Colonic mucosa (tissue), 4 donors: ENCODE measurements around the gene RNASE9. TPM values are rescaled to one million over a fixed set of nuclear protein-coding genes. Genes with fewer than 3 reads are reported as not detected.
"Not testable (repeated sequence)": the region's sequence is repeated elsewhere in the genome, so short reads cannot be mapped to it uniquely, and the experiment has no call there.

Experiments
- DNase-seq: peaks from one replicate; pipeline ENCODE4 v3.0.0-alpha.2; 2020
- H3K27ac ChIP-seq: fragments of 200-600 bp; one replicate; pipeline ENCODE4 v1.8.0; 2021
- H3K27me3 ChIP-seq: fragments of 200-600 bp; one replicate; pipeline ENCODE4 v1.8.0; 2021
- H3K36me3 ChIP-seq: fragments of 200-600 bp; one replicate; pipeline ENCODE4 v1.8.0; 2021
- H3K4me1 ChIP-seq: fragments of 200-600 bp; one replicate; pipeline ENCODE4 v1.8.0; 2021; ENCODE audit warnings: mild to moderate bottlenecking
- H3K4me3 ChIP-seq: fragments of 200-600 bp; one replicate; pipeline ENCODE4 v1.8.0; 2021
- H3K9ac ChIP-seq, 2 donors: one replicate each; pipeline ENCODE4 v1.7.0; 2013; ENCODE audit warnings: control low read depth in 2 of 2, low read depth in 2 of 2, low read length in 2 of 2
- H3K9me3 ChIP-seq: fragments of 200-600 bp; one replicate; pipeline ENCODE4 v1.8.0; 2021
- CTCF ChIP-seq: fragments of 200-600 bp; IDR thresholded peaks from one replicate; pipeline ENCODE4 v1.8.0; 2022; ENCODE audit warnings: antibody characterized with exemption, mild to moderate bottlenecking
- intact Hi-C: fragments of 100-400 bp; cut with DNase I; formaldehyde crosslinking; loops from one replicate; pipeline ENCODE4 v1.14.1; 2022
- total RNA-seq, 2 donors: library from RNA; stranded (reverse); fragmentation: NEBNext Ultra II Directional in 1 of 2; extraction: Animal tissue kit (Norgen Biotek cat#: 25700) in 1 of 2; gene quantifications; one replicate each; pipeline ENCODE4 v1.2.1, GENCODE V29; 2021
- donor health status: healthy.
- donor health status: DM: no; HTN: no; CAD: no.
- donor health status: DM: no; HTN: no; CAD: no.

The RNASE9 gene
- total RNA-seq, 2 donors from 2014 or later: not detected

GRCh38 chr14:20569066-20569465 lies 8.2 kb upstream of the RNASE9 start:
- Histone ChIP-seq H3K9me3 (no peaks in the 10 kb centered on the region), H3K9ac (no peak overlapping the region), H3K27me3 (no peaks in the 10 kb centered on the region), H3K4me1 (no peaks in the 10 kb centered on the region), H3K4me3 (no peak overlapping the region), H3K36me3 (no peaks in the 10 kb centered on the region), H3K27ac (no peak overlapping the region)
- intact Hi-C loops: no loop called here
- no peak for TF ChIP-seq CTCF
- no peak for DNase-seq

GRCh38 chr14:20568393-20568792 lies 7.5 kb upstream of the RNASE9 start:
- H3K9ac ChIP-seq: no peak overlapping the region
- no peak overlapping the region for H3K4me3 ChIP-seq
- no peaks in the 10 kb centered on the region for H3K4me1 ChIP-seq
- intact Hi-C loops: no loop called here
- no peaks in the 10 kb centered on the region for H3K27me3 ChIP-seq
- no peaks in the 10 kb centered on the region for H3K9me3 ChIP-seq
- H3K27ac ChIP-seq: no peak overlapping the region
- no peak for DNase-seq
- H3K36me3 ChIP-seq: no peaks in the 10 kb centered on the region
- TF ChIP-seq CTCF: no peak

GRCh38 chr14:20567199-20567598 lies 6.4 kb upstream of the RNASE9 start:
- intact Hi-C loops, DNase-seq, H3K9ac ChIP-seq, H3K4me3 ChIP-seq, H3K9me3 ChIP-seq, H3K27ac ChIP-seq, H3K36me3 ChIP-seq, H3K27me3 ChIP-seq, H3K4me1 ChIP-seq: not testable (repeated sequence)

GRCh38 chr14:20564501-20564997 lies 3.7 kb upstream of the RNASE9 start:
- Histone ChIP-seq H3K4me1 (no peaks in the 10 kb centered on the region), H3K27me3 (no peaks in the 10 kb centered on the region), H3K9me3 (no peaks in the 10 kb centered on the region), H3K27ac (no peak overlapping the region), H3K9ac (no peak overlapping the region), H3K4me3 (no peak overlapping the region), H3K36me3 (no peaks in the 10 kb centered on the region)
- no peak for DNase-seq
- TF ChIP-seq CTCF: no peak
- intact Hi-C loops: no loop called here

- H3K27me3 ChIP-seq: no peaks in the 10 kb centered on the region
- no peaks in the 10 kb centered on the region for H3K9me3 ChIP-seq
- no peak overlapping the region for H3K4me3 ChIP-seq
- no peaks in the 10 kb centered on the region for H3K36me3 ChIP-seq
- TF ChIP-seq CTCF: no peak
- no peak overlapping the region for H3K9ac ChIP-seq
- intact Hi-C loops: no loop called here
- no peaks in the 10 kb centered on the region for H3K4me1 ChIP-seq
- DNase-seq: no peak
- H3K27ac ChIP-seq: no peak overlapping the region
Measured at GRCh38 chr14:20563971-20564370, 3.1 kb upstream of the RNASE9 start.

GRCh38 chr14:20559461-20559904 lies 1.4 kb downstream of the RNASE9 start:
- no peaks in the 10 kb centered on the region for H3K36me3 ChIP-seq
- no peak for DNase-seq
- no peak overlapping the region for H3K4me3 ChIP-seq
- H3K9me3 ChIP-seq: no peaks in the 10 kb centered on the region
- no peak overlapping the region for H3K9ac ChIP-seq
- H3K4me1 ChIP-seq: no peaks in the 10 kb centered on the region
- no peak for TF ChIP-seq CTCF
- H3K27me3 ChIP-seq: no peaks in the 10 kb centered on the region
- intact Hi-C loops: no loop called here
- H3K27ac ChIP-seq: no peak overlapping the region
